NCI-H345 treated with DMSO at 0.1 percent for 48 hours (cell line): Measurements from ENCODE around the gene FOXI2.
A peak's percentile ranks its signal among the peaks of the same experiment; 100 is the strongest.

Source experiments
- DNase-seq: peaks from one replicate; lab custom pipeline; 2025; ENCODE audit not compliant: unreplicated experiment; lab: John Stamatoyannopoulos, UW

The FOXI2 gene

DNA sequence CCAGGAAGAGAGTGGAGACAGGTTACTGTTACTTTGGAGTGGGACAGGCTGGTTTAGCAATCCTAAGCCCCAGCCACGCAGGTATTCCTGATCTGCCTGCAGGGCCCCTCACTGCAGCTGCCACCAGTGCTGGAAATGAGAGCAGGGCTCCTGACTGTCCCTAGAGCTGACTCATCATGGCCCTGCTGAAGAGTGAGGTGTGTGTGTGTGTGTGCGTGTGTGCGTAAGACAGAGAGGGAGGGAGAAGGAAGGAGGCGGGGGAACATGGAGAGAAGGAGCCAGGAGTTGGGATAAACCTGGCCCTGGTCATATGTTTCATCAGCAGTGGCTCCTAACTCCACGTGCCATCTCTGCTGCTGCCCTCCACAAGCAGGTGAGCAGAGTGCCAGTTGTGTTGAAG is 3.6 kb downstream of the FOXI2 start:
- DNase-seq, result no peak

- no peak for DNase-seq
Observed at GRCh38 chr10:127743205-127743604, 6.2 kb downstream of the FOXI2 start.

GRCh38 chr10:127744956-127745355 is 8.0 kb downstream of the FOXI2 start:
- no peak for DNase-seq

GRCh38 chr10:127745861-127746260 is 8.9 kb downstream of the FOXI2 start:
- no peak for DNase-seq

DNA sequence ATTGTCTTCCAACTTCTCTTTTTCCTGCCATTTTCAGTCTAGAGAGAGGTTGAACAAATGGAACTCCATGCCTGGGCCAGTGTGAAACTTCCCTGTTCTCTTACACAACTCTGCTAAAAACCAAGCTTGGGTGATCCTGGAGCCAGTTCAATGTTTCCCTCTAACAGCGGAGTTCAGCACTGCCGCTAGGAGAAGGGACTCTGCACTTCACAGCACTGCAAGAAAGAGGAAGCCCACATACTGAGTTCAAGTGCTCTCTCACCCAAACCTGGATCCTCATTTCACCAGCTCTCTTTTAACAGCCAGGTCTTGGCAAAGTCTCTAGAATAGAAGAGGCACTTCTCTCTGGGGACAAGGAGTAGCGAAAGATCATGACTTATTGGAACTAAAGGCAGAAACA is 18.8 kb downstream of the FOXI2 start:
- DNase-seq, result no peak

DNA sequence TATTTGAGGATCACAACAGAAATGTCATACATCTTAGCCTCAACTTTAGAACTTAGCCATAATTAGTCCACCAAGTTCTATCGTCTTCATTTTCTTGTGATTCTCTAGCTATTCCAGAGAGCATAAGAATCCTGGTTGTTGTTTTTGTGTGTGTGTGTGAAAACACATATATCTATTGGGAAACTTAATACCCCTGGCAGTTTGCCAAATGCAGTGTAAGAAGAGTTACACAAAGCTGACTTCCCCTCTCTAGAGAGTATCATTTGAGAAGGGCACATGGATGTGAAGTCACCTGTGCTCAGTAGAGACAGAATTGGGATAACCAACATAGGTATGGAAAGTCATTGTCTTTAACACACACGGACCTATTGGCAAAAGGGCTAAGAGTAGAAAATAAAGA is 19.3 kb downstream of the FOXI2 start:
- DNase-seq, result peak; percentile 0

DNA sequence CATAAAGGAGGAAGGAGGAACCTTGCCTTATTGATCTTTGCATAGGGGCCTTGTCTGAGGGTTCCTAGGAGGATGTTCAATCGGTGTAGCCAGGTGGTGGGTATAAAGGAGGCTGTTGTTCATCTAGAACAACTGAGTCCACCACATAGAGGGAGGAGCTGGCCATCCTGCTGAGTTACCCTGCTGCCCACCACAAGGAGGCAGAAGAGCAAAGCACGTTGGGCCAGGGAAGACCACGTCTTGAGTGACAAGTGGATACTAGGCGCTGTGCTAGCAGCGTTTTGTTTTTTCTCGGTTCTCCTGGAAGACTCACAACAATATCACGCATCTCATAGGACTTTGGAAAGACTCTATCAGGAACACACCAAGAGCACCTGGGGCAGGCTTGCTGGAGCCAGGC is 20.0 kb downstream of the FOXI2 start:
- DNase-seq, result no peak

DNA sequence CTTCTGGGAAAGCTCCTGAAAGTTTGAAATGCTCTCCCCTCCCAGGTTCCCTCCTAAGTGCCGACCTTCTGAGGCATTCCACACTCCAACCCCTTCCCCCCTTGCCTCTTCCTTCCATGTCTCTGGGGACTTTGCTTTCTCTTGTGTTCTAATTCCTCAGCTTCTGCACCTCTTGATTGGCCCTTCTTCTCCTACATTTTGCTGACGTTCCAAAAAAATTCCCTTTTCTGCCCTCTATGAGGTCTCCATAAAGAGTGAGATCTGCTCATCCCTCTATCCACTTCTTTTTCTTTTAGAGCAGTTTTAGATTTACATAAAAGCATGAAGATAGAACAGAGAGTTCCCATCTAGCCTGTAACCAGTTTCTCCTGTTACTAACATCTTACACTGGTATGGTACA is 22.3 kb downstream of the FOXI2 start:
- no peak for DNase-seq

GRCh38 chr10:127762925-127763324 is 25.9 kb downstream of the FOXI2 start:
- no peak for DNase-seq

- DNase-seq, result no peak
Observed at GRCh38 chr10:127774766-127775559, 38.0 kb downstream of the FOXI2 start.

DNA sequence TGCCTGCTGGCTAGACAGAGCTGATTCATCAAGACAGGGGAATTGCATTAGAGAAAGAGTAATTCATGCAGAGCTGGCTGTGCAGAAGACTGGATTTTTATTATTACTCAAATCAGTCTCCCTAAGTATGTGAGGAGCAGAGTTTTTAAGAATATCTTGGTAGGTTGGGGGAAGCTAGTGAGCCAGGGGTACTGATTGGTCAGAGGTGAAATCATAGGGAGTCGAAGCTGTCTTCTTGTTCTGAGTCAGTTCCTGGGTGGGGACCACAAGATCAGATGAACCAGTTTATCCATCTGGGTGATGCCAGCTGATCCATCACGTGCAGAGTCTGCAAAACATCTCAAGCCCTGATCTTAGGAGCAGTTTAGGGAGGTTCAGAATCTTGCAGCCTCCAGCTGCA is 39.8 kb downstream of the FOXI2 start:
- DNase-seq, result no peak

DNA sequence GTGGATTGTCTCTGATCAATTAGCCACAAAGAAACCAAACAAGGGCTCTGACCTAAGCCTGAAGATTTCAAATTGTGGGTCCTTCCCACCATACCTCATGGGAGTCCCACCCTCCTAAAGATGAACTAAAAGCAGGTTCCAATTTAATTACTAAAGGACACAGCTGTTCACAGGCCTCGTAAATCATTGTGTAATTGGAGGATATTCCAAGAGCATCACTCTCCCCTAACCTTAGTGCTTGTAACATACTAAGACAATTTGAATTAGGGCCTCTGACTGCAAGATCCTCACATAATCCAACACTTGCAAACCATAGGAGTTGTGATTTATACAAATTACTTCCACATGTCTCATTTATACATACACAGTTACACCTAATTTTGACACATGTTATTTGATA is 44.4 kb downstream of the FOXI2 start:
- DNase-seq, result no peak

DNA sequence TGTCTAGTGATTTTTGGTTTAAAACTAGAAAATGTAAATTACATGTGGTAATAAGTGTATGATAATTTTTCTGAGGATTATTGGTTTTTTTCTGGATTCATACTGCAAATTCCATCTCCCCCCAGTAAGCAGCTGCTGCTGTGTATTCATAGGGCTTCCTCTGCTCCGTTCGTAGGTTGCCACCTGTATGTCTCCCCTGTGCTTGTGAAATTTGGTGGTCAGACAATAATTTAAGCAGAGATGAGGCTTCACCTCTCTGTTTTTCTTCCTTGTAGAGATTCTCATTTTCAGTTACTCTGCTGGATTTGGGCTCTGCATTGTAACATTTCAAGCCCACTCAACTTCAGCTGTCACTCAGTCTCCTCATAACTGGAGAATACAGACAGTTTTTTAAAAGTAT is 50.9 kb downstream of the FOXI2 start:
- no peak for DNase-seq

DNA sequence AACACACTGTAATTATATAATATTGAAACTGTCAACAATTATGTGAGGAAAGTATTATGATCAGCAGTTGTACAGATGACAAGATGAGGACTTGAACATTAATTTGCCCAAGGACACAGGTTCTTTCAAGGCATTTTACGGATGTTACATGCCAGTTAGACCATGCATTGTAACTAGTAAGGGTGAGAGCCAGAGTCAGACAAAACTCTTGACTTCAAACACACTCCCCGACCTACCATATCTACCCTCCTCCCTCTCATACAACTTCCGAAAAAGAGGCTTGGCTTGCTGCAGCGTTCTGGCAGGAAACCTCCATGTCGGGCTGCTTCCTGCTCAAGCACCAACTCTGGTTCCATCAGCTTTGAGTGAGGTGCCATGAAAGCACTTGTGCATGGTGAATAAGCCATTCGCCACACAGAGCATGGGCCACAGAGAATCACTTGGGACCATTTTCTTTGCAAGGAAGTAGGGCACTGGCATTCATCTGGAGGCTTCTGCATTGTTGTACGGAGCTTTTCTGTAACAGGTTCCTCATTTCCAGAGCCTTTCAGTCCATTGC is 53.2 kb downstream of the FOXI2 start:
- DNase-seq, result no peak
